GM19240 (cell line): Measurements from ENCODE around the gene MIDN.

Experiments
- DNase-seq: peaks from one replicate; pipeline ENCODE4 v3.0.0; 2011; ENCODE audit warnings: low spot score; ENCODE audit not compliant: insufficient read length

The MIDN gene

DNA sequence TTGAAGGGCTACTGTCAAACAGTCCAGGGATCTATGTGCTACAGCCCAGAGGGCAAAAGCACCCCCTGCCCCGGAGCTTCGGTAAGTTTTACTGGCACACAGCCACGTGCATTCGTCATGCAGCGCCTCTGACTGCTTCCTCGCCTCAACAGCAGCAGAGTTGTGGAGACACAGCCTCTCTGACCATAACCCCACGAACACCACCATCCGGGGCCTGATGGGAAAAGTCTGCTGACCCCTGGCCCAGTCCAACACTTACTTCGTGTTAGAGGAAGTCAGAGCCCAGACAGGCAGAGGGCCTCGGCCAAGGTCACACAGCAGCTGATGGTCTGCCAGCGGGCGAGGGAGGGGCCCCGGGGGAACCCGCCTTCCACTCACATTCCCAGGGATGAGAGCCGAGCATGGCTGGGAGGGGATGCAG, 15.7 kb upstream of the MIDN start:
- no peak for DNase-seq

DNA sequence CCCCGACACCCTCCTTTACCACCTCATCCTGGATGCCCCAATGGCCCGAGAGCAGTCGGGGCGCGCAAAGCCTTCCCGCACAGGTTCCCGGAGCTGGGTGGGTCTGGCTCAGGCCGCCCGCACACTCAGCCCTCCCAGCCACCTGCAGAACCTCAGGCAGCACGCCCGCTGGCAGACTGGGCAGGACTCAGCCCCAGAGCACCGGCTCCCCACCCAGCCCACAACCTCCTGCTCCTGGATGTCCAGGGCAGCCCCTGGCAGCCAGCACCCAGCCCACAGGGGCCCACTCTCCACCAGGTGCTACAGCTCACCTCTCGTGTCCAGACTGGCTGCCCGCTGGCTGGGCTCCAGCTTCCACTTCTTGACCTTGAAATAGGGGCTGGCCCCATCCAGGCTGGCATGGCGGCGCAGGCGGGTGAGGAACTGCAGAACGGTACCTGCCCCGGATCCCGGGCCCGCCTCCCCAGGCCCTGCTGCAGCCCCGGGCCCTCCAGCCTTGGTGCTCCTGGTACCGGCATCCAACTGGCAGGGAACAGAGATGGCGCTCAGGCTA, 15.2 kb upstream of the MIDN start:
- no peak for DNase-seq

DNA sequence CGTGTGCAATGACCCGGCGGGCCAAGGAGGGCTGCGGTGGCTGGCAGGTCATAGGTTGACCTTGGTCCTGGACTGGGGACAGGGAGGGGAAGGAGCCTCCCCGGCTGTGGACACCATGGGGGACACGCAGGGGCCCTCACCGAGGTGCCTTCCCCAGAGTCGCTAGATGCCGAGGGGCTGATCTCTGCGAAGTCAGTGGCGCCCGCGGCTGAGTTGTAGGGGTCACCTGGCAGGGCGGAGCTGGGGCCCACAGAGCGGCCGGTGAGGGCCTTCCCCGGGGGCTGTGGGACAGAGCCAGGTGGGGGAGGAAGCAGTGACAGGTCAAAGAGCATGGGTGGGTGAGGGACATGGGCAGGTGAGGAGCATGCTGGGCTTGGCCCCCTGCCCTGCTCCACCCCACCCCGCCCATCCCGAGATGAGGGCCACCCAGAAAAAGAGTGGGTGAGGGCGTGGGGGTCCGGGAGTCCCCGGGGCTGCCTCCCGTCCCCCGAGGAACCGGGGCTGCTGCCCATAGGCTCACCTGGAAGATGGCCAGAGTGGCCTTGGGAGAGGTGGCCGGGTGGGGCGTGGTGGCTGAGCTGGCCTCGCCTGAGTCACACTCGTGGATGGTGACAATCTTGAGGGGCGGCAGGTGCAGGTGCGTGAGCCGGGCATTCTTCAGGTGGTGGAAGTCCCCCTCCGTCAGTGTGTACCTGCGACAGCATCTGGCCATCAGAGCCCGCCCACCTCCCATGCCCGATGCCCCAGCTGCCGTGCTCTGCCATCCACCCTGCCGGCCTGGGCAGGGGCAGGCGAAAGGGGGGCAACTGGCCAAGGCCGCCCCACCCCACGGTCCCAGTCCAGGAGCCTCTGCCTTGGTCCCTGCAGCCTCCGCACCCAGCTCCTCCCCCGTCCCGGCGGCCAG, 14.1 kb upstream of the MIDN start:
- no peak for DNase-seq

- no peak for DNase-seq
These were observed 13.4 kb upstream of the MIDN start for GRCh38 chr19:1234955-1235380.

DNA sequence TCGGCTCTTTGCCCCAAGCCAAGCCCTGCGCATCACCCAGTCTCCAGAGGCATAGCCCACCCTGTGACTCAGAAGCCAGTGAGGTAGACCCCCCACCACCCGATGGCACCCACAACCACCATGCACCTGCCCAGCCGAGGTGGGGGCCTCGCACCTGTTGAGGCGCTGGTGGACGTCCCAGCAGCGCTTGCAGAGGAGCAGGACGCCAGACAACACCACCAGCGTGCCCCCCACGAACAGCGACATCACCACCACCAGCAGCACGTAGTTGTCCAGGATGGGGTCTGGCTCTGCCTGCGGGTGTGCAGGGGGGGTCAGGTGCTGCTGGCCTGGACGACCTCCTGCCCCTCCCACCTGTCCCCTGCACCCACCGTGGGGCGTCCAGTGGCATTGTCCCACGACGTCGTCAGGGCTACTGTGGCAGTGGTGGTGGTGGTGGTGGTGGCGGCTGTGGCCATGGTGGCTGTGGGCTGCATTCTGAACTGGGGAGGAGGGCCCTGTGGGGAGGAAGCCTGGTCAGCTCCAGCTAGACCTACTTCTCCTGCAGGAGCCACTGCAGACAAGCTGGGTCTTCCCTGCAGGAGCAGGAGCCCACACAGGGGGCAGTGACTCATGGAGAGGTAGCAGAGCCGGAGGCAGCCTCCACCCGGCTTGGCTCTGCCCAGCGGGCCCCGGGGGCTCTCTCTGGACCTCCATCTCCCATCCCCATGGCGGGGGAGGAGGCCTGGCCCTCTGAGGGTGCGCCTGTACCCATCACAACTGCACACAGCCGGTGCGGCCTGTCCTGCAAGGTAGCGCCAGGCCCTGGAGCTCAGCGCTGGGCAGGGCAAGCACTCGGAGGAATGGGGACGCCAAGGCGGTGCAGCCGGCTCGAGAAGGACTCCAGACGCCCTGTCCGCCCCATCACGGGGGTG, 12.5 kb upstream of the MIDN start:
- no peak for DNase-seq

GRCh38 chr19:1236576-1236975, 11.8 kb upstream of the MIDN start:
- DNase-seq: no peak

GRCh38 chr19:1237027-1237659, 11.2 kb upstream of the MIDN start:
- no peak for DNase-seq

GRCh38 chr19:1237754-1238368, 10.5 kb upstream of the MIDN start, which contains the start of gene CBARP:
Gene CBARP (minus strand): TSS chr19:1238005. CDS start chr19:1236100, 1,905 bp downstream.
- DNase-seq: no peak

GRCh38 chr19:1238369-1239303, 9.7 kb upstream of the MIDN start:
- no peak for DNase-seq

DNA sequence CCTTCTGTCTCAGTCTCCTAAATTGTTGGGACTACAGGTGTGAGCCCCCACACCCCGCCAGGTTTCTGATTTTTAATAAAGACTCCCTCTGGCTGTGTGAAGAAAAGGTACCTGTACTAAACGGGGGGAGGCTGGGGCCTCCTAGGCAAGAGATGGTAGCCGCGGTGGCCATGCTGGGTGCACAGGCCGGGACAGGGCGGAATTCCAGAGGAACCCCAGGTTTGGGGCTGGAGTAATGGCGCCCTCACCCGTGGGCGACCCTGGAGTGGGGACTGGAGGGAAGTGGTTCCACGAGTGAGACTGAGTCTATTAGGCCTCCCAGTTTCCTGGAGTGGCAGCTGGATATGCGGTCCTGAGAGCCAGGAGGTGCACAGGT, 9.0 kb upstream of the MIDN start:
- no peak for DNase-seq

DNA sequence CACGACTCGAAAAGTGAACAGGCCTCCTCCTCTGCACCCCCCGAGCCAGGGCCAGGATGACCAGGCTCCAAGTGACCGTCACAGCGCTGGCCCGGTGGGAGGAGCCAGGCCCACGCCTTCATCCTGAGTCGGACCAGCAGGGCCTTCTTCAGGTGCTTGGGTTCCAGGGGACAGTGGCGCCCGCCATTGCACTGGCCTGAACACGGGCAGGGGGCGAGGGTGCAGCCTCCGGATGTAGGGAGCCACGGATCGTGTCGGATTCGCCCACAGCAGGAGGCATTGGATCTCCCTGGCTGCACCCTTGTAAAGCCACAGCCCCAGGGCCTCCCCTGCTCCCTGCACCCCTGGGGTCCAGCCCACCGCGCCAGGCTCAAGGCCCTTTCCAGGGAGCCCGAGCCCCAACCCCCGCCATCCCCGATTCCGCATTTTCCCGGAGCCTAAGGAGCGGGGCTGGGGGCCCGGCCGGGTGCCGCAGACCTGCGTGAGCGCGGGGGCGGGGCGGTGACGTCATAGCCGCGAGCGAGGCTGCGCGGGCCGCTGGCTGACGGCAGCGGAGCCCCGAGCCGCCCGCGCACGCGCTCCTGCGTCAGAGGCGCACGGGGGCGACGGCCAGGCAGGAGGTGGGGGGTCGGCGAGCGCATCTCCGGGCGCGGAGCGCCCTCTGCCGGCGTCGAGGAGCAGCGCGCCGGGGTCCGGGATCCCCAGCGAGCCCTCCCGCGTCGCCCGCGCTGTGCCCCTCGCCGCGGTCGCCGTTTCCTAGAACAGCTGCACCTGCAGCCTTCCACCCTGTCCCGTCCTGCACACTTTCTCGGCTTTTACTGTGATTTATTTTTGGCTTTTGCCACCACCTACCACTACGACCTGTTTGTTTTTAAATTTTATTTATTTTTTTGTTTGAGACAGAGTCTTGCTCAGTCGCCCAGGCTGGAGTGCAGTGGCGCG, 8.3 kb upstream of the MIDN start:
- peak; percentile 99 for DNase-seq

DNA sequence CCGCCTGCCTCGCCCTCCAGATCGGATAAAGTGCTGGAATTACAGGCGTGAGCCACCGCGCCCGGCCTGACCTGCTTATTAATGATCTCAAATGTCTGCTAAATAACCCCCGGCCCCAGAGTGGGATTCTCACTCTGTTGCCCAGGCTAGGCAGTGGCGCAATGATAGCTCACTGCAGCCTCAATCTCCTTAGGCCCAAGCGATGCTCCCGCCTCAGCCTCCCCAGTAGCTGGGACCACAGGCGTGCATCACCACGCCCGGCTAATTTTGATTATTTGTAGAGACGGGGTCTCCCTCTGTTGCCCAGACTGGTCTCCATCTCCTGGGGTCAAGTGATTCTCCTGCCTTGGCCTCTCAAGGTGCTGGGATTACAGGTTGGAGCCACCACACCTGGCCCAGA, 7.5 kb upstream of the MIDN start:
- DNase-seq: no peak

DNA sequence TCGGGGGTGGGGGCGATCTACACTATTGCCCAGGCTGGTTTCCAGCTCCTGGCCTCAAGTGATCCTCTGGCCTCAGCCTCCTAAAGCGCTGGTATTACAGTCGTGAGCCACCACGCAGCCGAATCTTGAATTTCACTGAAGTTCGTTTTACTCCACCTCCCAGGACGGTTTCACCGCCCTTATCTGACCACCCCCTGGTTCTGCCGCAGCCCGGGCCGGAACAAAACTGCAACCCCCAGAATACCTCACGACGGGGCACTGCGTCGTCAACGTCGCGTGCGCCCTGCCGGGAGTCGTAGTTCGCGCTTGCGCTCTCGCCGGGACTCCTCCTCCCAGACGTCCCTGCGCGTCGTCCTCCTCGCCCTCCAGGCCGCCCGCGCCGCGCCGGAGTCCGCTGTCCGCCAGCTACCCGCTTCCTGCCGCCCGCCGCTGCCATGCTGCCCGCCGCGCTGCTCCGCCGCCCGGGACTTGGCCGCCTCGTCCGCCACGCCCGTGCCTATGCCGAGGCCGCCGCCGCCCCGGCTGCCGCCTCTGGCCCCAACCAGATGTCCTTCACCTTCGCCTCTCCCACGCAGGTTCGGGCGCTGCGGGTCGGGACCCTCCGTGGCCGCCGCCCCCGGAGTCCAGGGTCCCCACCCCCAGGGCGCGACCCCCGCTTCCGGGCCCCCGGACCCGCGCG, 6.8 kb upstream of the MIDN start, which contains the start of gene ATP5F1D:
Gene ATP5F1D (plus strand): TSS at position 335 of the 679 bp plus-strand sequence. CDS start 100 bp downstream, at position 435.
- peak; percentile 100 for DNase-seq

- peak; percentile 93 for DNase-seq
These were observed 4.4 kb upstream of the MIDN start for GRCh38 chr19:1243768-1244692.

DNA sequence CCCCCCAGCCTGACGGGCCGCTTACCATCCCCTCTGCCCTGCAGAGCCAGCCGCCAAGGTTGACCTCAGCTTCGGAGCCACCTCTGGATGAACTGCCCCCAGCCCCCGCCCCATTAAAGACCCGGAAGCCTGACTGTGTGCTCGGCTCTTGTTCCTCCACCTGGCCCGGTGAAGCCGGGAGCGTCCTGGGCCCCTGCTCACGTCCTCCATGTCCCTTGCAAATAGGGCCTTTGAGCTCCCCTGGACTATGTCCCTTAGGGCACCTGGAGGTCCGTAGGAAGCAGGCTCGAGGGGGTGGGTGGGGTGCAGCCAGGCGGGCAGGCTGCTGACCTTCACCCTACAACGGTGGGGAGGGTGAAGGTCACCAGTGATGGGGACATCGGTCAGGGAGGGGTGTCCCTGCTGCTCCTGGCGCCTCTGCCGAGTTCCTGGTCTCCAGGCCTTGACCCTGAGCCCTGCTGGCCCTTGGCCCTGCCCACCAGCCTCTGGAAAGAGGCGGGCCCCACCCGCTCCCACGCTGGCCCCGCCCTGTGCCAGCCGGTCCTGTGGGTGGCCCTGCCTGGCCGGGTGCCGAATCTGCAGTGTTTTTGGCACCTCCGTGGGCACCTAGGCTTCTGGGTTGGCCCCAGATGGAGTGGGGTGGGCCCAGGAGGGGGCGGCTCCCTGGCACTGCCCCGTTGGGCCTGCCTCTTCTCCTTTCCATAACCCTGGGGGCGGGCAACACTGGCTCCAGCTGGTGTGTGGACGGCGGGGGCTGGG, 3.5 kb upstream of the MIDN start:
- DNase-seq: no peak
